Measurements from ENCODE around the gene THAP10. TPM values are rescaled to one million over a fixed set of nuclear protein-coding genes. Genes with fewer than 3 reads are reported as not detected.

THAP10 gene
- total RNA-seq, 1 experiment from 2014 or later, result 1.9 TPM

DNA sequence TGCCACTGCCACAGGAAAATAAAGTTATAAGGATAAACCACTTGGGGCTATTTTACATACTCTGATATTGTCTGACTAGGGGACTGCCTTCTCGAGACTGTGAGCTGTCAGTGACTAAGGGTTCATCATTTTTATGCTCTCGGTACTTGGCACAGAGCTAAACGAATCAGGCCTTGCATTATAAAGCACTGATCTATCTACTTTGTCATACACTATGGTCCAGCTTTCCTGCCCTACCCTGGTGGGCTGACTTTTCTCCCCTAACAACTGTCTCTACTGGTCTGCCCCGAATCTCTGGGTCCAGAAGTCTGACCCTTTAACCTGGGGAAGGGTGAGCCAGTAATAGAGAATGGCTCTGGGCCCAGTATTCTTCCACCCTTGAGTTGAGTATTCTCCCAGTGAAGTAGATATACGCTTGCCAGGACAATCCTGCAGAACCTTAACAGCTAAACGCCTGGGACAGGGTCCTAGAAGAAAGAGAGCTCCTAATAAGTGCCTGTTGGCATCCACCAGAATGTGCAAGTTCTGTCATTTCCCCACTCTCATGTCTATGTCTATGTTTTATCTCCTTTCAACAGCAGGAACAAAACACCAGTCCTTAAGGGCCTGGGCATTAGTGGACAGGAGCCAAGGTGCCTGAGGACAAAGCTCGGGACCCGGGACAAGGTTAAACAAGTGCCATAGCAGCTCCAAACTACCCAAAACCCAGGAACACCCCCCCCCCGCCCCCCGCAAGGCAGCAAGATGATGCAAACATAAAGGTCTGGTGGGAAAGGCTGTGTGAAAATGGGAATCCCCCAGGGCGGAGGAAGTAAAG, 39.5 kb downstream of the THAP10 start:
- Mint-ChIP-seq H3K36me3 (ENCODE audit: insufficient read depth, unreplicated experiment) (no peaks in the 10 kb centered on the region), H3K4me1 (ENCODE audit: low read depth, unreplicated experiment) (peaks cover 9% of the 10 kb centered on the region), H3K9me3 (ENCODE audit: unreplicated experiment) (no peaks in the 10 kb centered on the region), H3K27ac (ENCODE audit: unreplicated experiment) (peak overlapping the region; percentile 35), H3K4me3 (ENCODE audit: unreplicated experiment) (peak overlapping the region; percentile 94), H3K27me3 (ENCODE audit: insufficient read depth, unreplicated experiment) (no peaks in the 10 kb centered on the region)
- DNase-seq, result no peak
- peak overlapping the region; percentile 81 for H3K4me3 ChIP-seq (ENCODE audit: low read depth, low read length)
- BruUV-seq (replicated peaks), result TSS peak; percentile 51
- no peaks in the 10 kb centered on the region; the same call in 1 of the 2 replicates for H3K36me3 ChIP-seq (ENCODE audit: control insufficient read depth, insufficient read depth, low read length)
- intact Hi-C loops (cut with micrococcal nuclease; ENCODE audit: unreplicated experiment), result no loop called here
- CTCF ChIA-PET, result no interaction called here
- POLR2A ChIA-PET, result no interaction called here
- TF ChIP-seq, protein P1, sequence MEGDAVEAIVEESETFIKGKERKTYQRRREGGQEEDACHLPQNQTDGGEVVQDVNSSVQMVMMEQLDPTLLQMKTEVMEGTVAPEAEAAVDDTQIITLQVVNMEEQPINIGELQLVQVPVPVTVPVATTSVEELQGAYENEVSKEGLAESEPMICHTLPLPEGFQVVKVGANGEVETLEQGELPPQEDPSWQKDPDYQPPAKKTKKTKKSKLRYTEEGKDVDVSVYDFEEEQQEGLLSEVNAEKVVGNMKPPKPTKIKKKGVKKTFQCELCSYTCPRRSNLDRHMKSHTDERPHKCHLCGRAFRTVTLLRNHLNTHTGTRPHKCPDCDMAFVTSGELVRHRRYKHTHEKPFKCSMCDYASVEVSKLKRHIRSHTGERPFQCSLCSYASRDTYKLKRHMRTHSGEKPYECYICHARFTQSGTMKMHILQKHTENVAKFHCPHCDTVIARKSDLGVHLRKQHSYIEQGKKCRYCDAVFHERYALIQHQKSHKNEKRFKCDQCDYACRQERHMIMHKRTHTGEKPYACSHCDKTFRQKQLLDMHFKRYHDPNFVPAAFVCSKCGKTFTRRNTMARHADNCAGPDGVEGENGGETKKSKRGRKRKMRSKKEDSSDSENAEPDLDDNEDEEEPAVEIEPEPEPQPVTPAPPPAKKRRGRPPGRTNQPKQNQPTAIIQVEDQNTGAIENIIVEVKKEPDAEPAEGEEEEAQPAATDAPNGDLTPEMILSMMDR (IDR thresholded peaks at IDR 0.05; ENCODE audit: insufficient read depth in 1 of 2, low read depth in 1 of 2, low read length in 1 of 2, severe bottlenecking in 1 of 2, unreplicated experiment in 1 of 2), result no peak
- no peaks in the 10 kb centered on the region; the same call in 1 of the 2 replicates for H3K27me3 ChIP-seq (replicated peaks; ENCODE audit: control insufficient read depth, insufficient read depth, low read length)
- H3K4me1 ChIP-seq, result no peaks in the 10 kb centered on the region
- H3K9me3 ChIP-seq, result no peaks in the 10 kb centered on the region

DNA sequence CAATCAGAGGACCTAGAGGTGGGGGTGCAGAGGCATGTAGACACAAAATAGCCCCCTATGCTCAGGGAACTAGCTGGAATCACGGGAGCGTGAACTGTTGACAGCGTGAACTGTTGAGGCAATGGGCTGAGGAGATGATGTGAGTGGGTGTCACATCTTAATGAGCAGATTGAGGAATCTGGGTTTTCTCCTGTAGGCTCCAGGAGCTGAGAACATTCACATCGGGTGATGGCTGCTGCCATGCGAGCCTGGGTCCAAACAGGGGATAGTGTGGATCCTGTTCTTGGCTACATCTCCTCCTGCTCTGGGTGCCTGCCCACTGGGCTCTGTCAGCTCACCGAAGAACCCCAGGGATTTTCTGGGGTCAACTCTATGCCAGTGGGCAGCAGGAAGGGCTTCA, 40.3 kb downstream of the THAP10 start:
- ChIA-PET CTCF (no interaction called here), POLR2A (no interaction called here)
- H3K27me3 Mint-ChIP-seq (ENCODE audit: insufficient read depth, unreplicated experiment), result no peaks in the 10 kb centered on the region
- no peak overlapping the region for H3K27ac Mint-ChIP-seq (ENCODE audit: unreplicated experiment)
- TF ChIP-seq, protein P1 (IDR thresholded peaks at IDR 0.05; ENCODE audit: insufficient read depth in 1 of 2, low read depth in 1 of 2, low read length in 1 of 2, severe bottlenecking in 1 of 2, unreplicated experiment in 1 of 2), result no peak
- H3K27me3 ChIP-seq (replicated peaks; ENCODE audit: control insufficient read depth, insufficient read depth, low read length), result no peaks in the 10 kb centered on the region; the same call in 1 of the 2 replicates
- H3K4me3 Mint-ChIP-seq (ENCODE audit: unreplicated experiment), result no peak overlapping the region
- intact Hi-C loops (cut with micrococcal nuclease; ENCODE audit: unreplicated experiment), result no loop called here
- H3K4me3 ChIP-seq (ENCODE audit: low read depth, low read length), result no peak overlapping the region
- H3K36me3 Mint-ChIP-seq (ENCODE audit: insufficient read depth, unreplicated experiment), result no peaks in the 10 kb centered on the region
- H3K4me1 Mint-ChIP-seq (ENCODE audit: low read depth, unreplicated experiment), result peaks cover 5% of the 10 kb centered on the region
- no peaks in the 10 kb centered on the region for H3K9me3 Mint-ChIP-seq (ENCODE audit: unreplicated experiment)
- no peaks in the 10 kb centered on the region; the same call in 1 of the 2 replicates for H3K36me3 ChIP-seq (ENCODE audit: control insufficient read depth, insufficient read depth, low read length)
- no peak for DNase-seq
- H3K4me1 ChIP-seq, result no peaks in the 10 kb centered on the region
- H3K9me3 ChIP-seq, result no peaks in the 10 kb centered on the region
- BruUV-seq (replicated peaks), result no TSS peak

DNA sequence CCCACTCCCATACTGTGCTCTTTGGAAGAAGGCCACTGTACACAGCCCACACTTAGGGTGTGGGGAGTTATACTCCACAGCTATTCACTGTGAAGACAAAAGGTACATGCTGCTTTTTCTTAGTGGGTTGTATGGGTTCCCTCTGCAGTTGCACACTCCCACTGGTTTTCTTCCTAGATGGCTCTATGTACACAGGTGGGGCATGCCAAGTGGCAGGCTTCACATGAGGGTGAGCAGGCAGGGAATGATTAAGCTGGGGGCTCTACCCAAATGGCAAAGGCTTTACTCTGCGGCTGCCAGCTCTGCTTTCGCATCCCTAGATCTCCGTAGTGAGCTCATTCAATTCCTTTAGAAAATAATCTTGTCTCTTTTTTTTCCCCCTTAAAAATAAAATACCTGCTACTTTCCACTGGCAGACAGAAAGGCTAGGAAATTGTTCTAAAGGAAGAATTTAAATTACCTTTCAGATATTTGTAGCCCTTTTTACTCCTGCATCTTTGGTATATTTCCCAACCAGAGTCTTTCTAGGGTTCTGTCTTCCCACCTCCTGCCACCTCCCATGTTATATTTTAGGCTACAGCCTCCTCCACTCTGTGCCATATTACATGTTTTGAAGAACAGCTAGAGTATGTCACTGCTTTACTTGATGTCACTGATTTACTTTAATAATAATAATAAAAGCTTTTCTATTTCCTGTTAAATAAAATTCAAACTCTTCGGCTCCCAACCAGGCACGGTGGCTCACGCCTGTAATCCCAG, 46.5 kb downstream of the THAP10 start:
- no peaks in the 10 kb centered on the region for H3K27me3 ChIP-seq (replicated peaks; ENCODE audit: control insufficient read depth, insufficient read depth, low read length)
- intact Hi-C loops (cut with micrococcal nuclease; ENCODE audit: unreplicated experiment), result no loop called here
- Mint-ChIP-seq H3K27ac (ENCODE audit: unreplicated experiment) (no peak overlapping the region), H3K27me3 (ENCODE audit: insufficient read depth, unreplicated experiment) (no peaks in the 10 kb centered on the region), H3K4me1 (ENCODE audit: low read depth, unreplicated experiment) (no peaks in the 10 kb centered on the region), H3K36me3 (ENCODE audit: insufficient read depth, unreplicated experiment) (no peaks in the 10 kb centered on the region), H3K4me3 (ENCODE audit: unreplicated experiment) (no peak overlapping the region), H3K9me3 (ENCODE audit: unreplicated experiment) (no peaks in the 10 kb centered on the region)
- H3K9me3 ChIP-seq, result no peaks in the 10 kb centered on the region
- no peak for DNase-seq
- ChIA-PET POLR2A (no interaction called here), CTCF (interaction anchor here (0.8 to 1.1 kb wide), 2 partner anchors 9 to 29 kb away, joined by 3 read pairs; no protein-coding TSS in a partner anchor)
- no TSS peak for BruUV-seq (replicated peaks)
- H3K4me3 ChIP-seq (ENCODE audit: low read depth, low read length), result no peak overlapping the region
- TF ChIP-seq, protein P1 (IDR thresholded peaks at IDR 0.05; ENCODE audit: insufficient read depth in 1 of 2, low read depth in 1 of 2, low read length in 1 of 2, severe bottlenecking in 1 of 2, unreplicated experiment in 1 of 2), result no peak
- no peaks in the 10 kb centered on the region for H3K36me3 ChIP-seq (ENCODE audit: control insufficient read depth, insufficient read depth, low read length)
- H3K4me1 ChIP-seq, result no peaks in the 10 kb centered on the region

All from Caco-2 (cell line).